ENCODE data around the gene SEC14L5. TPM values are rescaled to one million over a fixed set of nuclear protein-coding genes. Genes with fewer than 3 reads are reported as not detected.

SEC14L5 gene
- total and polyA plus RNA-seq, 10 of the 15 experiments (the other 5 are each of a cell fraction or from before 2014, with no cell fraction given), result 0.01 TPM; not detected in 9

DNA sequence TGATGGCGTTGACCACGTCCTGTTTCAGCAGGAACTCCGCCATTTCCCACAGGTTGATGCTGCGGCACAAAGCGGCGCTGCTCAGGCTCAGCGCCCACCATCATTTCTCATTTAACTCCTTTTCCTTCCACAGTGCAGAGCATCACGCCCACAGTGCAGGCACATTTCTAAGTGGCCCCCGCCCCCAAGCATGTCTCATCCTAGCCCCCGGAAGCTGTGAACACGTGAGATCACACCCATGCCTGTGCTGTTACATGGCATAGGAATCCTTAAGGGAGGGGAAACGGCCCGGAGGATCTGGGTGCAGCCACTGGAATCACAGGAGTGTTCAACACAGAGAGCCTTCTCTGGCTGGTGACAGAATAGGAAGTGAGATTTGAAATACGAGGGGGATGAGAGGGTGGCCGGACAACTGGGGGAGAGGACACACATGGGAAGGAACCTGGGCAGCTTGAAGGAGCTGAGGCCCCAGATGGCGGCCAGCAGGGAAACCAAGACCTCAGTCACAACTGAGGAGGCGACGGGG lies 70.9 kb downstream of the SEC14L5 start (continued):
- TF ChIP-seq, protein P1, sequence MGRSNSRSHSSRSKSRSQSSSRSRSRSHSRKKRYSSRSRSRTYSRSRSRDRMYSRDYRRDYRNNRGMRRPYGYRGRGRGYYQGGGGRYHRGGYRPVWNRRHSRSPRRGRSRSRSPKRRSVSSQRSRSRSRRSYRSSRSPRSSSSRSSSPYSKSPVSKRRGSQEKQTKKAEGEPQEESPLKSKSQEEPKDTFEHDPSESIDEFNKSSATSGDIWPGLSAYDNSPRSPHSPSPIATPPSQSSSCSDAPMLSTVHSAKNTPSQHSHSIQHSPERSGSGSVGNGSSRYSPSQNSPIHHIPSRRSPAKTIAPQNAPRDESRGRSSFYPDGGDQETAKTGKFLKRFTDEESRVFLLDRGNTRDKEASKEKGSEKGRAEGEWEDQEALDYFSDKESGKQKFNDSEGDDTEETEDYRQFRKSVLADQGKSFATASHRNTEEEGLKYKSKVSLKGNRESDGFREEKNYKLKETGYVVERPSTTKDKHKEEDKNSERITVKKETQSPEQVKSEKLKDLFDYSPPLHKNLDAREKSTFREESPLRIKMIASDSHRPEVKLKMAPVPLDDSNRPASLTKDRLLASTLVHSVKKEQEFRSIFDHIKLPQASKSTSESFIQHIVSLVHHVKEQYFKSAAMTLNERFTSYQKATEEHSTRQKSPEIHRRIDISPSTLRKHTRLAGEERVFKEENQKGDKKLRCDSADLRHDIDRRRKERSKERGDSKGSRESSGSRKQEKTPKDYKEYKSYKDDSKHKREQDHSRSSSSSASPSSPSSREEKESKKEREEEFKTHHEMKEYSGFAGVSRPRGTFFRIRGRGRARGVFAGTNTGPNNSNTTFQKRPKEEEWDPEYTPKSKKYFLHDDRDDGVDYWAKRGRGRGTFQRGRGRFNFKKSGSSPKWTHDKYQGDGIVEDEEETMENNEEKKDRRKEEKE (IDR thresholded peaks at IDR 0.05), result no peak
- no peak for TF ChIP-seq CHD1 (IDR thresholded peaks at IDR 0.05; ENCODE audit: low read depth, low read length)
- no peak for TF ChIP-seq TBL1XR1 (IDR thresholded peaks at IDR 0.05; ENCODE audit: low read depth, low read length)
- TF ChIP-seq JUND (IDR thresholded peaks at IDR 0.05; ENCODE audit: low read depth, low read length), result no peak
- TF ChIP-seq EGR1 (IDR thresholded peaks at IDR 0.05; ENCODE audit: borderline replicate concordance in 1 of 2, low read depth in 2 of 2, low read length in 2 of 2), result no peak
- no peak for TF ChIP-seq RBBP5 (conservative IDR thresholded peaks at IDR 0.05)
- TF ChIP-seq, protein P2, sequence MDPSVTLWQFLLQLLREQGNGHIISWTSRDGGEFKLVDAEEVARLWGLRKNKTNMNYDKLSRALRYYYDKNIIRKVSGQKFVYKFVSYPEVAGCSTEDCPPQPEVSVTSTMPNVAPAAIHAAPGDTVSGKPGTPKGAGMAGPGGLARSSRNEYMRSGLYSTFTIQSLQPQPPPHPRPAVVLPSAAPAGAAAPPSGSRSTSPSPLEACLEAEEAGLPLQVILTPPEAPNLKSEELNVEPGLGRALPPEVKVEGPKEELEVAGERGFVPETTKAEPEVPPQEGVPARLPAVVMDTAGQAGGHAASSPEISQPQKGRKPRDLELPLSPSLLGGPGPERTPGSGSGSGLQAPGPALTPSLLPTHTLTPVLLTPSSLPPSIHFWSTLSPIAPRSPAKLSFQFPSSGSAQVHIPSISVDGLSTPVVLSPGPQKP (IDR thresholded peaks at IDR 0.05; ENCODE audit: low read depth, low read length), result no peak

- SMC1A ChIA-PET (ENCODE audit: uncharacterized antibody, unreplicated experiment), result no interaction called here
- Histone ChIP-seq H4K20me1 (ENCODE audit: control insufficient read depth, insufficient read depth) (no peaks in the 10 kb centered on the region), H3K27ac (ENCODE audit: control insufficient read depth, insufficient read depth) (no peak overlapping the region), H3K9ac (ENCODE audit: control insufficient read depth, insufficient read depth, low read length) (no peak overlapping the region), H3K79me2 (ENCODE audit: control insufficient read depth, insufficient read depth, low read length) (no peaks in the 10 kb centered on the region), H3K9me3 (replicated peaks; ENCODE audit: control insufficient read depth, insufficient read depth, low read length) (no peaks in the 10 kb centered on the region), H2AFZ (ENCODE audit: control insufficient read depth, low read depth, low read length) (no peak overlapping the region), H3K27me3 (replicated peaks in 1 of 2; ENCODE audit: control insufficient read depth in 2 of 2, insufficient read depth in 2 of 2, low read length in 1 of 2) (no peaks in the 10 kb centered on the region), H3K4me1 (ENCODE audit: control insufficient read depth, insufficient read depth, low read length) (peaks cover 8% of the 10 kb centered on the region), H3K4me2 (ENCODE audit: control insufficient read depth, insufficient read depth) (no peak overlapping the region), H3K4me3 (no peak overlapping the region), H3K36me3 (ENCODE audit: control insufficient read depth in 2 of 2, insufficient read depth in 2 of 2, low read length in 1 of 2) (no peaks in the 10 kb centered on the region)
- CTCF ChIA-PET, result no interaction called here
- intact Hi-C loops (cut with micrococcal nuclease; ENCODE audit: unreplicated experiment) (no loop called here), in situ Hi-C loops (cut with MboI) (no loop called here)
- BruUV-seq (replicated peaks), result no TSS peak
- WGBS (ENCODE audit: insufficient coverage, insufficient replicate concordance, low lambda C conversion rate, missing lambda C conversion rate), result 73% methylated on average over 12 of the region's 12 CpGs
- ATAC-seq (no peak), FAIRE-seq (no peak), DNase-seq (ENCODE audit: low read depth, low spot score) (no peak)
- RAD21 ChIA-PET (ENCODE audit: unreplicated experiment), result no interaction called here
- TF ChIP-seq STAT3 (IDR thresholded peaks at IDR 0.05; ENCODE audit: low read depth, low read length) (no peak), ZNF217 (IDR thresholded peaks at IDR 0.05) (no peak), POLR2A (IDR thresholded peaks at IDR 0.05; ENCODE audit: low read depth, low read length) (no peak), ESRRA (IDR thresholded peaks at IDR 0.05; ENCODE audit: low read length) (no peak)
- TF ChIP-seq, protein P3, sequence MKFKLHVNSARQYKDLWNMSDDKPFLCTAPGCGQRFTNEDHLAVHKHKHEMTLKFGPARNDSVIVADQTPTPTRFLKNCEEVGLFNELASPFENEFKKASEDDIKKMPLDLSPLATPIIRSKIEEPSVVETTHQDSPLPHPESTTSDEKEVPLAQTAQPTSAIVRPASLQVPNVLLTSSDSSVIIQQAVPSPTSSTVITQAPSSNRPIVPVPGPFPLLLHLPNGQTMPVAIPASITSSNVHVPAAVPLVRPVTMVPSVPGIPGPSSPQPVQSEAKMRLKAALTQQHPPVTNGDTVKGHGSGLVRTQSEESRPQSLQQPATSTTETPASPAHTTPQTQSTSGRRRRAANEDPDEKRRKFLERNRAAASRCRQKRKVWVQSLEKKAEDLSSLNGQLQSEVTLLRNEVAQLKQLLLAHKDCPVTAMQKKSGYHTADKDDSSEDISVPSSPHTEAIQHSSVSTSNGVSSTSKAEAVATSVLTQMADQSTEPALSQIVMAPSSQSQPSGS (IDR thresholded peaks at IDR 0.05; ENCODE audit: low read length), result no peak
- POLR2A ChIA-PET, result no interaction called here
Observed at GRCh38 chr16:5030251-5030870, 72.2 kb downstream of the SEC14L5 start.

Measured in GM12878 (cell line).